Spleen (tissue), 7 donors: ENCODE results near the gene ATP10B.

Experiments used
- CTCF ChIP-seq, 11 experiments: fragments of 200-600 bp in 7 of 11; fragments of 450-650 bp in 4 of 11; sonication (generic) in 4 of 11; IDR thresholded peaks in 8 of 11; conservative IDR thresholded peaks in 3 of 11; 1 replicate in 7 of 11; 2 replicates in 4 of 11; pipeline versions ENCODE4 v1.4.0 to v1.8.0; 2016 to 2021; ENCODE audit warnings: antibody characterized with exemption in 11 of 11, inconsistent platforms in 4 of 11, mild to moderate bottlenecking in 1 of 11
- POLR2A ChIP-seq, 3 donors: fragments of 450-650 bp; IDR thresholded peaks; one replicate each; pipeline ENCODE4 v1.5.1; 2017; ENCODE audit warnings: antibody characterized with exemption in 3 of 3, mild to moderate bottlenecking in 1 of 3
- donor health status: DM: no; HTN: no; CAD: no; lungs with moderate emphysema.
- donor health status: DM: no; HTN: no; CAD: no.
- donor health status: DM: no; HTN: no; CAD: no.

- TF ChIP-seq POLR2A (IDR thresholded peaks at IDR 0.05) (no peak), CTCF (IDR thresholded peaks at IDR 0.05 in 8 of 11, conservative IDR thresholded peaks at IDR 0.05 in 3 of 11) (no peak)
Observed at GRCh38 chr5:160555971-160556631, 295.9 kb downstream of the ATP10B start.
